ENCODE measurements around the gene ARMC9. TPM values are rescaled to one million over a fixed set of nuclear protein-coding genes. Genes with fewer than 3 reads are reported as not detected.

ARMC9 gene
- total RNA-seq, 1 experiment from 2014 or later: 3.3 TPM

GRCh38 chr2:231361701-231362554, 163.5 kb downstream of the ARMC9 start:
- Mint-ChIP-seq H3K27me3 (ENCODE audit: insufficient read depth, unreplicated experiment) (no peaks in the 10 kb centered on the region), H3K36me3 (ENCODE audit: insufficient read depth, unreplicated experiment) (no peaks in the 10 kb centered on the region), H3K27ac (ENCODE audit: unreplicated experiment) (no peak overlapping the region), H3K4me3 (ENCODE audit: unreplicated experiment) (no peak overlapping the region), H3K4me1 (ENCODE audit: low read depth, unreplicated experiment) (peaks cover 18% of the 10 kb centered on the region), H3K9me3 (ENCODE audit: unreplicated experiment) (no peaks in the 10 kb centered on the region)
- Histone ChIP-seq H3K4me1 (peaks cover 20% of the 10 kb centered on the region), H3K27me3 (replicated peaks; ENCODE audit: control insufficient read depth, insufficient read depth, low read length) (no peaks in the 10 kb centered on the region), H3K9me3 (no peaks in the 10 kb centered on the region), H3K4me3 (ENCODE audit: low read depth, low read length) (no peak overlapping the region), H3K36me3 (ENCODE audit: control insufficient read depth, insufficient read depth, low read length) (no peaks in the 10 kb centered on the region)
- no peak for DNase-seq
- intact Hi-C loops (cut with micrococcal nuclease; ENCODE audit: unreplicated experiment): no loop called here
- no TSS peak for BruUV-seq (replicated peaks)
- no peak for TF ChIP-seq CTCF (IDR thresholded peaks at IDR 0.05; ENCODE audit: insufficient read depth in 1 of 2, low read depth in 1 of 2, low read length in 1 of 2, severe bottlenecking in 1 of 2, unreplicated experiment in 1 of 2)
- ChIA-PET CTCF (no interaction called here), POLR2A (interaction anchor here (0.6 kb wide), 1 partner anchor 23 kb away, joined by 14 read pairs; no protein-coding TSS in a partner anchor)

GRCh38 chr2:231362555-231363184, 164.2 kb downstream of the ARMC9 start:
- Histone ChIP-seq H3K4me3 (ENCODE audit: low read depth, low read length) (no peak overlapping the region), H3K36me3 (ENCODE audit: control insufficient read depth, insufficient read depth, low read length) (no peaks in the 10 kb centered on the region), H3K27me3 (replicated peaks; ENCODE audit: control insufficient read depth, insufficient read depth, low read length) (no peaks in the 10 kb centered on the region), H3K9me3 (no peaks in the 10 kb centered on the region), H3K4me1 (peaks cover 20% of the 10 kb centered on the region)
- intact Hi-C loops (cut with micrococcal nuclease; ENCODE audit: unreplicated experiment): no loop called here
- Mint-ChIP-seq H3K9me3 (ENCODE audit: unreplicated experiment) (no peaks in the 10 kb centered on the region), H3K4me1 (ENCODE audit: low read depth, unreplicated experiment) (peaks cover 18% of the 10 kb centered on the region), H3K27ac (ENCODE audit: unreplicated experiment) (no peak overlapping the region), H3K36me3 (ENCODE audit: insufficient read depth, unreplicated experiment) (no peaks in the 10 kb centered on the region), H3K4me3 (ENCODE audit: unreplicated experiment) (no peak overlapping the region), H3K27me3 (ENCODE audit: insufficient read depth, unreplicated experiment) (no peaks in the 10 kb centered on the region)
- ChIA-PET POLR2A (no interaction called here), CTCF (no interaction called here)
- TF ChIP-seq CTCF (IDR thresholded peaks at IDR 0.05; ENCODE audit: insufficient read depth in 1 of 2, low read depth in 1 of 2, low read length in 1 of 2, severe bottlenecking in 1 of 2, unreplicated experiment in 1 of 2): no peak
- DNase-seq: no peak
- no TSS peak for BruUV-seq (replicated peaks)

- Histone ChIP-seq H3K36me3 (ENCODE audit: control insufficient read depth, insufficient read depth, low read length) (no peaks in the 10 kb centered on the region), H3K4me3 (ENCODE audit: low read depth, low read length) (no peak overlapping the region), H3K4me1 (peaks cover 20% of the 10 kb centered on the region), H3K27me3 (replicated peaks; ENCODE audit: control insufficient read depth, insufficient read depth, low read length) (no peaks in the 10 kb centered on the region), H3K9me3 (no peaks in the 10 kb centered on the region)
- Mint-ChIP-seq H3K36me3 (ENCODE audit: insufficient read depth, unreplicated experiment) (no peaks in the 10 kb centered on the region), H3K27me3 (ENCODE audit: insufficient read depth, unreplicated experiment) (no peaks in the 10 kb centered on the region), H3K9me3 (ENCODE audit: unreplicated experiment) (no peaks in the 10 kb centered on the region), H3K4me3 (ENCODE audit: unreplicated experiment) (no peak overlapping the region), H3K27ac (ENCODE audit: unreplicated experiment) (no peak overlapping the region), H3K4me1 (ENCODE audit: low read depth, unreplicated experiment) (peaks cover 18% of the 10 kb centered on the region)
- POLR2A ChIA-PET: no interaction called here
- no peak for DNase-seq
- CTCF ChIA-PET: no interaction called here
- BruUV-seq (replicated peaks): no TSS peak
- TF ChIP-seq CTCF (IDR thresholded peaks at IDR 0.05; ENCODE audit: insufficient read depth in 1 of 2, low read depth in 1 of 2, low read length in 1 of 2, severe bottlenecking in 1 of 2, unreplicated experiment in 1 of 2): no peak
- intact Hi-C loops (cut with micrococcal nuclease; ENCODE audit: unreplicated experiment): no loop called here
Measured at GRCh38 chr2:231364061-231364460, 165.6 kb downstream of the ARMC9 start.
